ENCODE data around the gene NFX1.

NFX1 gene

DNA sequence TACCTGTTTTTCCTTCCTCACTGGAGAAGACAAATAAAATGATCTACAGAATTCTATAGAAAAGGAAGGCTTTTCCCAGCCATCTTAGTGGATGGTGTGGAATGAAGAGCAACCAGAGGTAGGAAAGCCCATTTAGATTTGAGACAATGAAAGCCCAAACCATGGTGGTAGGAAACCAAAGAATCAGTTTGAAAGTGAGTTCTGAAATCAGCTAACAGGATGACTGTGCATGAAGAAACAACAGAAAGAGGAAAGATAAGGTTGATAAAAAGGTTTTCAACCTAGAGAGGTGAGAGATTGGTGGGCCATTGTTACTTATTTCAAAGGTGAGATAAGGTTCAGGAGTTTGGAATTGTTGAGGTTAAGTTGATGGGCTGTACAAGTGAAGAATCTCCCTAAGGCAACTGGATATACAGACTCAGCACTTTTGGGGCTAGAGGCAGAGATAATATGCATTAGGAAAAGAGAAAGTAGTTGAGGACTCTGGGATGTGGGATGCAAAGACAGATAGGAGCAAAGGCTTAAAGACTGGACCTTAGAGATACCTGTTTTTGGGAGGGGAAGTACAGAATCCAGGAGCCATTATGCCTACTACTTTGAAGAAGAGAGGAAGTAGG, 23.1 kb upstream of the NFX1 start:
- no peak for DNase-seq

DNA sequence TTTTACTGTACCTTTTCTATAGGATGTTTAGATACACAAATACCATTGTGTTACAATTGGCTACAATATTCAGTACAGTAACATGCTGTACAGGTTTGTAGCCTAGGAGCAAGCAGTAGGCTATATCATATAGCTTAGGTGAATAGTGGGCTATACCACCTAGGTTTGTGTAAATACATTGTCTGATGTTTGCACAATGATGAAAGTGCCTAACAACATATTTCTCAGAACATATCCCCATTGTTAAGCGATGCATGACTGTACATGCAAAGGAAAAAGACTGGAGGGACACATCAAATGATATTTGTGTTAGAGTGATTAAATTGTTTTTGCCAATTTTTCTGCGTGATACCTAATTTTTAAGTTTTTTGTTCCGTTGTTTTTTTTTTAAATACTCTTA, 20.2 kb upstream of the NFX1 start:
- DNase-seq, result no peak

DNA sequence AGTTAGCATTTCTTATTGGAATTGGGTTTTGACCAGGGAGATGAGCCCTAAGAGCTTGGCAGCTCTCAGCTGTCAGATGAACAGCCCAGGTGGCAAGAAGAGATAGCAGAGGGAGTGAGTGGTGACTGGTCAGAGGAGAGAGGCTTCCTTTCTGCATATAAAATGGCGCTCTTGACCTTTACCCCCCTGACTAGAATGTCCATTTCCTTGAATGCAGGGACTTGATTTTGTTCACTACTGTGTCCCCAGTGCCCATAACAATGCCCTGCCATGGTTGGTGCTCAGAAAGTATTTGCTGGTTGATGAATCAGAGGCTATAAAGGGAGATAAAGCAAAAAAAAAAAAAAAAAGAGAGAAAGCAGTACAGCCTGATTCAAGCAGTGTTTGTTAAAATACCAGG, 18.3 kb upstream of the NFX1 start:
- DNase-seq, result no peak

DNA sequence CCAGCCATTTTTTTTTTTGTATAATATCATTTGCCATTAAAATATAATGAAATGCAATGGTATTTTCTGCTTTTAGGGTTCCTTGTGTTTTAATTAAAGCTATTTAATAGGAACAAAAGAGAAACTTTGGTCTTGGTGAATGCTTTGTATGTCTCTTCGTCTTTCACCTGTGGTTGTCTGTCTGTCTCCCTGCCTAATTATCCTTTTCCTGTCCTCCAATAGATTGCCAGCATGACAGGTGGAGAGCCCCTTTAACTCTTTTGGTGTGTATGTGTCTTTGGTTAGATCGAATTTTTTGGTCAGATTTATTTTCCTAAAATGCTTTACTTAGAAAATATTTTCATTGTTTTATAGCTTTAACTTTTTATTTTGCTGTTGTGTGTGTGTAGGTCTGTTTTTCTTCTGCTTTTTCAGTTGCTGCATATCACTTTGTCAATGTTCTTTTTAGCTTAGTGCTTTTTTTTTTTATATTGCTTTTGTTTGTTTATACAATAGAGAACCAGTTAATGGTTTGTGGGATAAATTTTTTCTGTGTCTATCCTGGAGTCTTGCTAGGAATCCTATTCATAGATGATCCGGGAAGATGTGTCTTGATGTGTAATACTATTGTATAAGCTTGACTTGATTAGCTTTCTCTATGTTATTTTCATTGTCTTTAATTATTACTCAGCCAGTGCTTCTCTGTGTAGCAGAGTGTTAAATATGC, 16.9 kb upstream of the NFX1 start:
- no peak for DNase-seq

DNA sequence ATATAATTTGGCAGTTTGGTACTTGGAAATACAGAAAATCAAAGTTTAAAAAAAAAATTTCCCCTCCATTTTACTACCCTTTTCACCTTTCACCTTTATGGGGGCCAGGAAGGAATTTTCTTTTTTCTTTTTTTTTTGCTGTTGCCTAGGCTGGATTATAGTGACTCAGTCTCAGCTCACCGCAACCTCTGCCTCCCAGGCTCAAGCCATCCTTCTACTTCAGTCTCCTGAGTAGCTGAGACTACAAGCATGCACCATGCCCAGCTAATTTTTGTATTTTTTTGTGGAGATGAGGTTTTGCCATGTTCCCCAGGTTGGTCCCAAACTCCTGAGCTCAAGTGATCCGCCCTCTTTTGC, 16.4 kb upstream of the NFX1 start:
- DNase-seq, result no peak

DNA sequence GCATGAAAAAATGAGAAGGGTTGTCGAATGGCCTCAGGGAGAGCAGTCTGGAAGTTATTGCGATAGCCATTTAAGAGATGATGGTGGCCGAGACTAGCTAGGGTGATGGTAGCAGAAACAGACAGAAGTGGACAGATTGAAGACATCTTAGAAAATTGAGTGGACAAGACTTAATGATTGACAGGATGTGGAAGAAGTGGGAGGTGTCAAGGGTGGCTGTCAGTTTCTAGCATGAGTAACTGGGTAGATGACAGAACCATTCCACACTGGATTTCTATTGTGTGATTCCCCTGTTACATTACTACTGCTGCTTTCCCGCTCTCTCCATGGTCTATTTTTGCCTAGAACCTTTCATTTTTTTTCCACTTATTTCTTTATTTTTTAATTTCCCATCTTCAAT, 12.8 kb upstream of the NFX1 start:
- no peak for DNase-seq

DNA sequence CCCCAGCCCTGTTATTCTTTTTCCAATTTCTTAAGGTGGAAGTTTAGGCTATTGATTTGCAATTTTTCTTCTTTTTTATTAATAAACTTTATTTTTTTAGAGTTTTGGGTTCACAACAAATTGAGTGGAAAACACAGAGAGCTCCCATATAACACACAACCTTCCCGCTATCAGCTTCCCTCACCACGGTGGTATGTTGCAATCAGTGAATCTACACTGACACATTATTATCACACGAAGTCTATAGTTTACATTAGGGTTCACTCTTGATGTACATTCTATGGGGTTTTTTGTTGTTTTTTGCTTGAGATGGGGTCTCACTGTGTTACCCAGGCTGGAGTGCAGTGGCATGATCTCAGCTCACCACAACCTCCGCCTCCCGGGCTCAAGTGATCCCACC, 4.8 kb upstream of the NFX1 start:
- no peak for DNase-seq

DNA sequence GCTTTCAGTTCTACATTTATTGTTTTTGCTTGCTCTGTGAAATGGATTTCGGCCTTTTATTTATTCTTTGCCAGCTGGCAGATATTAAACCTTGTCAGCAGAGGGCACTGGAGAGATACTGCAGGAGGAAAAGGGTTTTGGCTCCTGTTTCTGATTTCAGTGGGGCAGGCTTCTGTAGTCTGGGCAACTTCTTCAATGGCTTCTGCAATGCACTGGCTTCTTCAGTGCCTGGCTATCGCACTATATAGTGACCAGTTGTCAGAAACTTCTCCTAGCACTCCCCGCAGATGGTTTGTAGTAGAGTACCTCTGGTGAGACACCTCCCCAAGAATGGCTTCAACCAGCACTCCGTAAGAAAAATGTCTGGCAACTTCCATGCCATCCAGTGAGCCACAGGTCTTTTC, 3.2 kb upstream of the NFX1 start:
- peak; percentile 16 for DNase-seq

DNA sequence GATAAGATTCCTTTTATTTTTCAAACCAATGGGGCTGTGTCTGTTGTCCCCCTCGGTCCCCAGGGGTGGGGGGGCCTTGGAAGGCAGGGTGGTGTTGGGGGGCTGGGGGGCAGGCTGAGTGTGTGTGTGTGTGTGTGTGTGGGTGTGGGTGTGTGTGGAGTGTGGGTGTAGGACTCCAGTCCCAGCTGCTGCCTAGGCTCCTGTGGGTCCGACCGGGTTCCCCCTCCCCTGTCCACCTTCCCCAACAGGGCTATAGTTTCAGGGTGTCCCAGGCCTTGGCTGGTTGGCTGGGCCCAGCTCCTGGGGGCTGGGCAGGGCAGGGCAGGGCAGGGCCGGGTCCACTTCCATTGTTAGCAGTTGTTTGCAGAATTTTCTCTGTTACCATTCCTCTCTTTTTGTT, 2.1 kb upstream of the NFX1 start:
- no peak for DNase-seq

DNA sequence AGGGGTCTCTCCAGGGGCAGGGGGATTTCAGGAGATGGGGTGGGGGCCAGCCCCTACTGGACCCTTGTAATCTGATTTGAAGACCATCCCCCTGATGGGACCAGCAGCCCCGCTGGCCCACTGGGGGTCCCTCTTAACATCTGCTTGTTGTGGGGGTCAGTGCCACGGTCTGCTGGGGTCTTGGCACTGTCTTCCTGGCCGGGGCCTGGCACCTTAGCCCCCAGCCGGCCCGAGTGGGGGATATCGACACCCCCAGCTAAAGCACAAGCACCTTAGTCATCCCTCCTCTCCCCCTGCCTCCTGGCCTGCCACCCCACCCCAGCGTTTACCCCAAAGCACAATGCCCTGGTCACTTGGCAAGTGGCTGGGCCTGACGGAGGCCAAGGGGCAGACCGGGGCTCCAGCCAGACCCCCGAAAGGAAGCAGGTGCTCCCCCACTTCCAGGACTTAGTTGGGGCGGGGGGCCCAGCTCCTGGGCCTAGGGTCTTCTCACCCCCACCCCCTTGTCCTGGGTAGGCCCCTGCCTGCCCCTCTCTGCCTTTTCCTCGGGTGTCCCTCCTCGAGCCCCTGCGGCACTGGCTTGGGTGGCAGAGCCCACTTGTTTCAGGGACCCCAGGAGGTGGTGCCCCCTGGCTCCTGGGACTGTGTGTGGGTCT, 1.4 kb upstream of the NFX1 start:
- DNase-seq, result no peak

DNA sequence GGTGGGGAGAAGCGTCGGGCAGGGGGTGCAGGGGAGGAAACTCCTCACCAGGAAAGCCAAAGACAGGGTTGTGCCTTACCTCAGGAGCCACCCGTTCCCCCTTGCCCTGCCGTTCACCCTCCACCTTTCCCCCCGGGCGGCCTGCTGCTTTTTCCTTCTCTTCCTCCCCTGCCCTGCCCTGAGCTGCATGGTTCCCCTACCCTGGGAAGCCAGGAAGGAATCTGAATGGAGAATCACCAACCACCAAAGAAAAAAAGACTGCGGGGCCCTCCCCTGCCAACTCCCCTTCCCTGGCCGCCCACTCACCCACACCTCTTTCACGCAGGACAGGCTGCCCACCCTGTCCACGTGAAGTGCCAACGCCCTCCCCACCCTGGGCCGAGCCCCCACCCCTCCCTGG, 820 bp upstream of the NFX1 start:
- no peak for DNase-seq

DNA sequence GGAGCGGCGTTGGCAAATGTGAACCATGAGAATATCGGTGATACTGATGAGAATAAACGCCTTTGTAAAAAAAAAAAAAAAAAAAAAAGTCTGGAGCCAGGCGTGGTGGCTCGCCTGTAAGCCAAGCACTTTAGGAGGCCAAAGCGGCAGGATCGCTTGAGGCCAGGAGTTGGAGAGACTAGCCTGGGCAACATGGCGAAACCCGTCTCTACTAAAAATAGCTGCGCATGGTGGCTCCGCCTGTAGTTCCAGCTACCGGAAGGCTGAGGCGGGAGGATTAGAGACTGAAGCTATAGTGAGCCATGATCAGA, 425 bp upstream of the NFX1 start:
- no peak for DNase-seq

DNA sequence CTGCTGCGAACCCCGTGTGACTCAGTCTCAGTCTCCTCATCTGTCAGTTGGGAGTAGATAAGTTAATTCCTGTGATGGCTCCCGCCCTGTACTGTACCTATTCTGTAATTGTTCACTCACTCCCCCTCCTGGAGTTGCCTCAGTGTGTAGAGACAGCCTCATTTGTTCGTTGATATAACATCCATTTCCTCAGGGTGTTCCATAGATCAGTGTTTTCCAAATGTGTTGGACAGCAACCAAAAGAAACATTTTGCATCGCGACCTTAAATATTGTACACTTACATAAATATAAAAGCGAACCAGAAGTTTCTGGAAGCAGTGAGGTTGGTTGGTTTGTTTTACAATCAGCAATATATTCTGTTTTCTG, 698 bp downstream of the NFX1 start:
- no peak for DNase-seq

DNA sequence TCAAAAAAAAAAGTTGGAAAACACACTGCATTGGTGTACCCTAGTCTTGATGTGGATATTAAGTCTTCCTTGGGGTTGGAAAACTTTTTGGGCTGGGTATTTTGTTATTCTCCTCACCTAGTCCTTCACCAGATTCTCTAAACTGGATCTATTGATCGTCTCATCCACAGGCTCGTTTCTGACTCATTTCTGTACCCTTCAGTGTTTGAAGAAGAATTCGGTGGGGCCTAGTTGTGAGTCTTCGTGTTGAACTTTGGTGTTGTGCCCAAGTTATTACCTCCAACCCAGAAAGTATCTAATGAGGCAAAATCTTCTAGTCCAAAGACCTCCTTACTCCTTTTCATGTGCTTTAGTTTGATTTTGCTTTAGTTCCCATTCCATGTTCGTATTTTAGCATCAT, 1.6 kb downstream of the NFX1 start:
- no peak for DNase-seq

DNA sequence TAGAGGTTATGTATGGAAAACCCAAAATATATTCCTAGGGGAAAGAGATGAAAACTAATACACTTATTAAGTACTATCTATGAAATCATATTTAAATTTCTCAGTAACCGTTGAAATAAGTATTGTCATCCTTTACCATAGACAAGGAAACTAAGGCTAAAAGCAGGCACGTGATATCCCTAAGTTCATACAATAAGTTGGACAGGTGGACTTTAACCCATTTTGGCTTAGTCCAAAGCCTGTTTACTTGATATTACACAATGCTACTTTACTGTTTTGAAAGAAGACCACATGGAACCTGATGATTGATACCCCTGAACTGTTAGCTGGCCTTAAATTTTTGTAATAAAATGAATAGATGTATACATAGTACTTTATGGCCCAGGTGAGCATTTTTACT, 3.5 kb downstream of the NFX1 start:
- DNase-seq, result no peak

DNA sequence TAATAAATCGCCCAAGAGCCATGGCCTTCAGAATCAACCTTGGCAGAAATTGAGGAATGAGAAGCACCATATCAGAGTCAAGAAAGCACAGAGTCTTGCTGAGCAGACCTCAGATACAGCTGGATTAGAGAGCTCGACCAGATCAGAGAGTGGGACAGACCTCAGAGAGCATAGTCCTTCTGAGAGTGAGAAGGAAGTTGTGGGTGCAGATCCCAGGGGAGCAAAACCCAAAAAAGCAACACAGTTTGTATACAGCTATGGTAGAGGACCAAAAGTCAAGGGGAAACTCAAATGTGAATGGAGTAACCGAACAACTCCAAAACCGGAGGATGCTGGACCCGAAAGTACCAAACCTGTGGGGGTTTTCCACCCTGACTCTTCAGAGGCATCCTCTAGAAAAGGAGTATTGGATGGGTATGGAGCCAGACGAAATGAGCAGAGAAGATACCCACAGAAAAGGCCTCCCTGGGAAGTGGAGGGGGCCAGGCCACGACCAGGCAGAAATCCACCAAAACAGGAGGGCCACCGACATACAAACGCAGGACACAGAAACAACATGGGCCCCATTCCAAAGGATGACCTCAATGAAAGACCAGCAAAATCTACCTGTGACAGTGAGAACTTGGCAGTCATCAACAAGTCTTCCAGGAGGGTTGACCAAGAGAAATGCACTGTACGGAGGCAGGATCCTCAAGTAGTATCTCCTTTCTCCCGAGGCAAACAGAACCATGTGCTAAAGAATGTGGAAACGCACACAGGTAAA, 4.5 kb downstream of the NFX1 start:
- no peak for DNase-seq

DNA sequence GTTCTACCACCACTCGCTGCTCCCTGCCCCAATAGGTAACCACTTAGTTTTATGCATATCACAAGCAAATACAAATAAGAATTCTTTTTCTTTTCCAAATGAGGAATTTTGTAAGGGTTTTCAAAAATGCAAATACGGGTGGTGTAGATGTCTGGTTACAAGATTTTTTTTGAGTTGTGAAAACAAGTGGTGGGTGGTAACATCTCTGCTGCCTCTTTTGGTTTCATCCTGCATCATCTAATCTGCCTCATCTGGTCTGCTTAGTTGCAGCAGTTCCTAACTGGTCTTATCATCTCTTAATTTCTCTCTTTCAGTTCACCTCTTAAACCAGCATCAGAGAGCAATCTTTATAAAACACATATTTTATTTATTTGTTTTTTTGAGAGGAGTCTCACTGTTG, 5.3 kb downstream of the NFX1 start:
- no peak for DNase-seq

DNA sequence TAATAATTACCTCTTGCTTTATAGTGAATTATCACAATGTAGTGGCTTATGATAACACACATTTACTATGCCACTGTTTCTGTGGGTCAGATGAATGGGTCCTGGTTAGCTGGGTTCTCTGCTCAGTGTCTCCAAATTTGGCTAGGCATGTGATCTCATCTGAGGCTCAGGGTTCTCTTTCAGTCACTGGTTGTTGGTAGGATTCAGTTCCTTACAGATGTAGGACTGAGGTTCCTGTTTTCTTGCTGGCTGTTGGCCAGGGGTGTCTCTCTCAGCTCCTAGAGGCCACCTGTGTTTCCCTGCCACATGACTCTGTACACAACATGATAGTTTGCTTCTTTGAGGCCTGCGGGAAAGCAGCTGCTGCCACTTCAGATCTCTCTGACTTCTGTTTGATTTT, 7.1 kb downstream of the NFX1 start:
- no peak for DNase-seq

DNA sequence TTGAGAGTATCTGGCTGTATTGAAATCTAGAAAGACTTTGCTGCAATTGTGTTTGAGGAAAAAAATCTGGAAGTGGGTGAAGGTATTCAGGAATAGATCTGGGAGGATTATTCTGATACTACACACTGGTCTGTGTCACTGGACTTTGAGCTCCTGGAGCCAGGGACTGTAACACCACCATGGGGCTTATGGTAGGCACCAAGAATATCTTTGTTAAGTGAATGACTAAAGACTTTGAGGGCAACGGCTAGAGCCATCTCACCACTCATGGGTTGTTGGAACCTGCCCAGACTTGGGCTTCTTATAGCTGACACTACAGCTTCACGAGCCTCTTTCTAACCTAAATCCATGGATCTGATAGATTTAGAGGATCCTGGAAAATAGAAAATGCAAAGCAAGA, 10.2 kb downstream of the NFX1 start:
- DNase-seq, result no peak

DNA sequence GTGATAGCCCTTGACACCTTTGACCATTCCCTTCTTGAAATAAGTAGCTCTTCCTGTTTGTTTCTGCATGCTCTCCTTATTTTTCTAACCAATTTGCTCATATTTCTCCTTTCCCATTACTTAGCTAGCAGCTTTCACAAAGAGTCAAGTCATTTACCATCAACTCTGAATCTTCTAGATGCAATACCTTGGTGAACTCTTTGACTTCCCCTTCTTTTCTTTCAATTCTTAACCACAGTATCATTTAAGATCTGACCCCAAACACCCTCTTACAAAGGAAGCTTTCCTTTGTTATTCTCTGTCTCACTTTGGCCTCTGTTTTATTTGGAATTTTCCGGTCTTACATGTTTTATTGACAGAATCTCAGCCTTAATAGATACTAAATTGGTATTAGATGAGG, 14.0 kb downstream of the NFX1 start:
- DNase-seq, result no peak

DNA sequence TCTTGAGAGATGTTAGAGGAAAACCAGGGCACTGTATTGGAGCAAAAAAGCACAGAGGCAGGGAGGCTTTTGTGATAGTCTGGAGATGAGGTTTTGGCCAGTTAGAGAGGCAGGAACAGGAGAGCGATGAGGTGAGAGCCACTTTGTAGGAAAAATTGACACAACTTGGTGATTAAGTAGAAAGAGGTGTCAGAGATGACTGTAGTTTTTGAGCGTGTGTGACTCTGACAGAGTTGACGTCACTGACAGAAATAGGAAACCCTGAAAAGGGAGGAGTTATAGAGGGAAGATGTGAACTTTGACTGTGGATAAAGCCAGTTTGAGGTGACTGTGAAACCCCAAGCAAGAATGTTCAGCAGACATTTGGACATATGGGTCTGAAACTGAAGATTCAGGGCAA, 15.7 kb downstream of the NFX1 start:
- no peak for DNase-seq

DNA sequence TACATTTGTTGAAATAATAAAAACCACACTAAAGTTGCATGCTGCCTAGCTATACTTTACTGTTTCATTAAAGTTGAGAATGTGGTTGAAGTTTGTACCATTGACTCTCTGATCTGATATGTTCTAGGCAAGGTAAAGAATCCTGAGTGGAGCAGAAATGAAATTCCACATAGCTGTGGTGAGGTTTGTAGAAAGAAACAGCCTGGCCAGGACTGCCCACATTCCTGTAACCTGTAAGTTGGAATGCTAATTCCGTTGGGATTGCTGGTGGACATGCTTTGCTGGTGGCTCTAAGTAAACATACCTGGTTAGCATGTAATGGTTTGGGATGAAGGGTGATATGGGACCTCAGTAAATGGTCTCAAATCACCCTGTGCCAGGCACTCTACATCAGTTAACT, 16.8 kb downstream of the NFX1 start:
- no peak for DNase-seq

DNA sequence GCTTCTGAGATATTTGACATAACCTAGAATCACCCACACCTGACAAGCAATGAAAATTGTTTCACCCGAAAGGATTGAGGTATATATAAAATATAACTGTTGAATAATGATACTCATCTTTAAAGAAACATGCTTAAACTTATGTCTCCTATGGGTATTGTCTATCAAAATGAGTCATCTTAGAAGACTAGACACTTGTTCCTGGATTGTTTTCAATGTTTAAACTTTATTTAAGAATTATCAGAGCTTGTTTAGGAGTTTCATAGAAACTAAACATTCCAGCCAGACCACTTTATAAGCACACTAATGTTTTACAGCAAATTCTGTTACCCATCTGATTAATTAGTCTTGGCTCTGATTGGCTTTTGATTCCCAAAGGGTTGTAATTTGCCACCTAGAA, 19.6 kb downstream of the NFX1 start:
- DNase-seq, result no peak

DNA sequence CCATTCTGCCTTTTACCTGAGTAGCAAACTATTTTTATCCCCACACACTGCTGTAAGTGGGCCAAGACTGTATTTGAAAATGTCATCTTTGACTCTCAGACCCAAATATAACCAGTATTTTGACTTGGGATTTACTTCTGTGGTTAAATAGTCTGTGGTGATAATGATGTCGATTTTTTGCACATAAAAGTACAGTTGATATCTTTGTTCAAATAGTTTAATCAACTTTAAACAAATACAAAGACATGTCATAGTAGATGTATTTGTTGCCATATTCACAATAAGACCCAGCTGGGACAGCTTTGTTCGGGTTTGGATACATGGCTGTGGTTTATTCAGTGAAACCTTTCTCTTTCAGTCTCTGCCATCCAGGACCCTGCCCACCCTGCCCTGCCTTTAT, 20.4 kb downstream of the NFX1 start:
- DNase-seq, result no peak
